GM21717 (cell line): ENCODE data around the gene TMIE.

Experiments
- ATAC-seq: cut with Tn5 transposase; IDR thresholded peaks from one replicate; pipeline ENCODE4 v1.9.1; 2021; ENCODE audit warnings: mild to moderate bottlenecking, moderate library complexity; ENCODE audit not compliant: unreplicated experiment

The TMIE gene

DNA sequence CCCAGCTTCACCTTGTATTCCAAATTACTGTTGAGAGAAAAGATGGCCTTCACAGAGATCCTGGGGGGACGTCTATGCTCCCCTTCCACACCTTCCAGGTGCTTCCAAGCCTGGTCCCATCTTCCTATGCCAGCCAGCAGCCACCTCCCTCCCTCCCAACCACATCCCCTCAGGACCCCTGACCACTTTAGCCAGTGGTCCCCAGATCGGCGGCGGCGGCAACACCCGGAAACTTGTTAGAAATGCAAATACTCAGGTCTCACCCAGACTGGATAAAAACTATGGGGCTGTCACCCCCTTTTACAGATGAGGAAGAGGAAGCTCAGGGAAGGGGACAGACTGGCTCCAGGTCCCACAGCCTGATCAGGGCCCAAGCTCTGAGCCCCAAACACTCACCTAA is 54.5 kb downstream of the TMIE start:
- ATAC-seq: no peak

DNA sequence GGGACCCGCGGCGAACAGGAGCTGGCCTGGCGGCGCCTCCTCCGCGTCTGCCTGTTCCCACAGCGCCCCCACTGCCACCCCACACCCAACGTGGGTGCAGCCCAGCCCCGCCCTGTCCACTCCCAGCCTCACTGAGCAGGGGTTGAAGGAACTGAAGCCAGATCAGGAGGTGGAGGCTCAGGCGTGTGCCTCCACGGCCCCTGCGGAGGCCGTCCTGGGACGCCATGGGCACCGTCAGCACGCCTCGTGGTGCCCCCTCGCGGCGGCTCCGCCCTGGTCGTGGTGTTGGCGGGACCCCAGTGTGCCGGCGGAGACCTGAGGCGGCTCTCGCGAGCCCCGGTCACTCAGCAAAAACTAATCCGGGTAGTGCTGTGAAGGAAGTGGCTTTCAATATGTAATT is 55.5 kb downstream of the TMIE start:
- ATAC-seq: no peak

DNA sequence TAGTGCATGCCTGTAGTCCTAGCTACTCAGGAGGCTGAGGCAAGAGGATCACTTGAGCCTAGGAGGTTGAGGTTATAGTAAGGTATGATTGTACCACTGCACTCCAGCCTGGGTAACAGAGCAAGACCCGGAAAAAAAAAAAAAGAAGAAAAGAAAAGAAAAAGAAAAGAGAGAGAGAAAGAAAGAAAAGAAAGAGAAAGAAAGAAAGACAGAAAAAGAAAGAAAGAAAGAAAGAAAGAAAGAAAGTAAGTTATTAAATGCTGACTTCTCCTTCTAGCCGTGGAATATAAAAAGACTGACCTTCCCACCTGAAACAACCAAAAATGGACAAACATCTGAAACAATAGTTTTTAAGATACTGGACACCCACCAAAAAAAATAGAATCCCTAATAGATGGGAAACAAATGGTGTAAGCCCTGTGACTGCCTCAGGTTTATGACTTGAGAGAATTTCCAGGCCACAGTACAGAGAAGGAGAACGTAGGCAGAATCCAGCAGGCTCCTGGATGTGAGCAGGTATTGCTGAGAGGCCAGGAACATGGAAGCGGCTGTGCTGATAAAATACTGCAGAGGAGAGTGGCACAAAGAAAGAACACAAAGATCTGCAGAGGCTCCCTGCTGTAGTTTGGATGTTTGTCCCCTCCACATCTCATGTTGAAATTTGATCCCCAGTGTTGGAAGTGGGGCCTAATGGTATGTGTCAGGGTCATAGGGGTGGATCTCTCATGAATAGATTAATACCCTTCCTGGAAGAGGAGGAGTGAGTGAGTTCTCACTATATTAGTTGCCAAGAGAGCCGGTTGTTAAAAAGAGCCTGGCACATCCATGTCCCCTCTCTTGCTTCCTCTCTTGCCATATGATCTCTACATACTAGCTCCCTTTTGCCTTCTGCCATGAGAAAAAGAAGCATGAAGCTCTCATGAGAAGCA is 58.3 kb downstream of the TMIE start:
- no peak for ATAC-seq
